ENCODE results near the gene DPH7. TPM values are rescaled to one million over a fixed set of nuclear protein-coding genes. Genes with fewer than 3 reads are reported as not detected.

Gene DPH7
- total RNA-seq, 6 experiments from 2014 or later, result 18.2 to 20.7 (median 20.1) TPM

- H3K4me1 Mint-ChIP-seq (ENCODE audit: low read depth), result peaks cover 19% of the 10 kb centered on the region
- no peak overlapping the region; the same call in 1 of the 2 replicates for H3K27ac Mint-ChIP-seq
- no peak overlapping the region for H3K4me3 Mint-ChIP-seq
These were observed 9.6 kb upstream of the DPH7 start for GRCh38 chr9:137588311-137588710.

GRCh38 chr9:137586854-137587253, 8.1 kb upstream of the DPH7 start:
- H3K4me1 Mint-ChIP-seq (ENCODE audit: low read depth), result peaks cover 19% of the 10 kb centered on the region
- no peak for DNase-seq
- TF ChIP-seq CTCF (IDR thresholded peaks at IDR 0.05), result no peak
- H3K36me3 Mint-ChIP-seq (ENCODE audit: low read depth), result peaks cover 9% of the 10 kb centered on the region
- no peak overlapping the region for H3K27ac Mint-ChIP-seq
- H3K27me3 Mint-ChIP-seq (ENCODE audit: insufficient read depth), result no peaks in the 10 kb centered on the region; the same call in 1 of the 2 replicates
- H3K9me3 Mint-ChIP-seq, result no peaks in the 10 kb centered on the region
- H3K4me3 Mint-ChIP-seq, result no peak overlapping the region

More at GRCh38 chr9:137588311-137588710, 9.6 kb upstream of the DPH7 start:
- Mint-ChIP-seq H3K36me3 (ENCODE audit: low read depth) (peaks cover 9% of the 10 kb centered on the region), H3K9me3 (no peaks in the 10 kb centered on the region), H3K27me3 (ENCODE audit: insufficient read depth) (no peaks in the 10 kb centered on the region; the same call in 1 of the 2 replicates)
- DNase-seq, result no peak
- no peak for TF ChIP-seq CTCF (IDR thresholded peaks at IDR 0.05)

- peaks cover 3% of the 10 kb centered on the region; the same call in 1 of the 2 replicates for H3K27me3 Mint-ChIP-seq (ENCODE audit: insufficient read depth)
- H3K36me3 Mint-ChIP-seq (ENCODE audit: low read depth), result peaks cover 9% of the 10 kb centered on the region
- no peak for TF ChIP-seq CTCF (IDR thresholded peaks at IDR 0.05)
- no peaks in the 10 kb centered on the region for H3K9me3 Mint-ChIP-seq
- no peak overlapping the region for H3K4me3 Mint-ChIP-seq
- H3K27ac Mint-ChIP-seq, result no peak overlapping the region
- peaks cover 19% of the 10 kb centered on the region for H3K4me1 Mint-ChIP-seq (ENCODE audit: low read depth)
- no peak for DNase-seq
These were observed 5.2 kb upstream of the DPH7 start for GRCh38 chr9:137583957-137584356.

GRCh38 chr9:137583347-137583746, 4.6 kb upstream of the DPH7 start:
- Mint-ChIP-seq H3K36me3 (ENCODE audit: low read depth) (peaks cover 9% of the 10 kb centered on the region), H3K27ac (no peak overlapping the region; the same call in 1 of the 2 replicates)

GRCh38 chr9:137582286-137582860, 3.6 kb upstream of the DPH7 start:
- no peak for DNase-seq
- Mint-ChIP-seq H3K27me3 (ENCODE audit: insufficient read depth) (peaks cover 3% of the 10 kb centered on the region), H3K4me1 (ENCODE audit: low read depth) (peaks cover 13% of the 10 kb centered on the region), H3K36me3 (ENCODE audit: low read depth) (peaks cover under 1% of the 10 kb centered on the region), H3K27ac (no peak overlapping the region), H3K4me3 (no peak overlapping the region), H3K9me3 (no peaks in the 10 kb centered on the region)
- peak; percentile 59 for TF ChIP-seq CTCF (IDR thresholded peaks at IDR 0.05)

More at GRCh38 chr9:137583347-137583746, 4.6 kb upstream of the DPH7 start:
- TF ChIP-seq CTCF (IDR thresholded peaks at IDR 0.05), result no peak
- Mint-ChIP-seq H3K4me1 (ENCODE audit: low read depth) (peaks cover 13% of the 10 kb centered on the region), H3K27me3 (ENCODE audit: insufficient read depth) (peaks cover 3% of the 10 kb centered on the region; the same call in 1 of the 2 replicates), H3K4me3 (no peak overlapping the region), H3K9me3 (no peaks in the 10 kb centered on the region)
- no peak for DNase-seq

Data from HFFc6 (cell line).